T-cell (primary cell): ENCODE measurements around the gene SMAD3. TPM values are rescaled to one million over a fixed set of nuclear protein-coding genes. Genes with fewer than 3 reads are reported as not detected.
A peak's percentile ranks its signal among the peaks of the same experiment; 100 is the strongest.

Experiments used
- ATAC-seq, 4 experiments: fragments of 200-7000 bp in 3 of 4; fragments of 150-1000 bp in 1 of 4; cut with Tn5 transposase; replicated peaks in 1 of 4; 1 replicate in 3 of 4; 2 replicates in 1 of 4; pipeline ENCODE4 v1.10.0; 2021; ENCODE audit warnings: moderate library complexity in 3 of 4, mild to moderate bottlenecking in 2 of 4, moderate number of reproducible peaks in 1 of 4
- CTCF ChIA-PET, 2 donors: fragments of 300-600 bp; sonication (Branson Sonifier 250); formaldehyde crosslinking; loops; one replicate each; lab custom pipeline; 2022; ENCODE audit warnings: antibody characterized with exemption in 2 of 2; lab: Charles Lee
- POLR2A ChIA-PET, 2 donors: fragments of 300-600 bp; sonication (Branson Sonifier 250); formaldehyde crosslinking; loops; one replicate each; lab custom pipeline; 2022; ENCODE audit warnings: antibody characterized with exemption in 2 of 2; lab: Charles Lee
- DNase-seq, 35 experiments: peaks; one replicate each; pipeline versions ENCODE4 v3.0.0 to v3.0.0-alpha.2; 2013 to 2023
- H3K27ac ChIP-seq: one replicate; pipeline ENCODE4 v1.5.1; 2013; ENCODE audit warnings: low read length
- H3K27me3 ChIP-seq, 2 experiments: replicated peaks in 1 of 2; 1 replicate in 1 of 2; 2 replicates in 1 of 2; pipeline versions ENCODE4 v1.6.1 to v1.7.0; 2013; ENCODE audit warnings: low read length in 1 of 2, mixed read lengths in 1 of 2; ENCODE audit not compliant: control insufficient read depth in 2 of 2, insufficient read depth in 2 of 2; ENCODE audit errors: extremely low read depth in 1 of 2
- H3K36me3 ChIP-seq, 2 donors: 1 replicate in 1 of 2; 2 replicates in 1 of 2; pipeline versions ENCODE4 v1.6.1 to v1.7.0; 2013; ENCODE audit warnings: low read length in 1 of 2; ENCODE audit not compliant: control insufficient read depth in 2 of 2, insufficient read depth in 1 of 2; ENCODE audit errors: extremely low read depth in 1 of 2
- H3K4me1 ChIP-seq, 2 experiments: 1 replicate in 1 of 2; 2 replicates in 1 of 2; pipeline versions ENCODE4 v1.6.1 to v1.7.0; 2013; ENCODE audit warnings: low read length in 2 of 2, mixed read lengths in 1 of 2; ENCODE audit not compliant: insufficient read depth in 2 of 2, control insufficient read depth in 1 of 2; ENCODE audit errors: extremely low read depth in 1 of 2
- H3K4me3 ChIP-seq, 2 donors: 1 replicate in 1 of 2; 2 replicates in 1 of 2; pipeline versions ENCODE4 v1.5.1 to v1.7.0; 2013; ENCODE audit warnings: mild to moderate bottlenecking in 2 of 2, low read length in 1 of 2, moderate library complexity in 1 of 2; ENCODE audit not compliant: control insufficient read depth in 1 of 2; ENCODE audit errors: extremely low read depth in 1 of 2
- H3K9me3 ChIP-seq: 2 replicates; pipeline ENCODE4 v1.7.0; 2013
- H3K27ac Mint-ChIP-seq, 2 donors: one replicate each; pipeline ENCODE4 v1.8.0; 2020 to 2021; ENCODE audit warnings: mild to moderate bottlenecking in 2 of 2, mixed read lengths in 2 of 2
- H3K27me3 Mint-ChIP-seq, 2 donors: one replicate each; pipeline ENCODE4 v1.8.0; 2021 to 2022; ENCODE audit warnings: mixed read lengths in 2 of 2
- H3K36me3 Mint-ChIP-seq: one replicate; pipeline ENCODE4 v1.8.0; 2021; ENCODE audit warnings: mixed read lengths
- H3K4me1 Mint-ChIP-seq, 3 donors: one replicate each; pipeline ENCODE4 v1.8.0; 2020 to 2022; ENCODE audit warnings: mixed read lengths in 3 of 3, mild to moderate bottlenecking in 1 of 3
- H3K4me3 Mint-ChIP-seq, 3 donors: one replicate each; pipeline ENCODE4 v1.8.0; 2020 to 2022; ENCODE audit warnings: mild to moderate bottlenecking in 3 of 3, mixed read lengths in 3 of 3, moderate library complexity in 3 of 3
- H3K9me3 Mint-ChIP-seq, 3 donors: one replicate each; pipeline ENCODE4 v1.8.0; 2020 to 2022; ENCODE audit warnings: mixed read lengths in 3 of 3
- WGBS: methylation state at CpG from one replicate; pipeline ENCODE4 v1.1.5; 2013; ENCODE audit warnings: missing lambda C conversion rate; ENCODE audit not compliant: insufficient coverage; 5-methylcytosine and 5-hydroxymethylcytosine counted together
- total RNA-seq, 35 experiments: library from RNA in 6 of 35; stranded (reverse) in 6 of 35; fragments of 120-200 nt in 1 of 35; gene quantifications; one replicate each; pipeline versions ENCODE4 v1.2.1 to v1.2.4 and lab custom pipeline; 2013 to 2026

Gene SMAD3
- total RNA-seq, 5 donors from 2014 or later (not counting 1 experiment from before 2014, with no cell fraction given): 55.4 to 159 (median 110) TPM

DNA sequence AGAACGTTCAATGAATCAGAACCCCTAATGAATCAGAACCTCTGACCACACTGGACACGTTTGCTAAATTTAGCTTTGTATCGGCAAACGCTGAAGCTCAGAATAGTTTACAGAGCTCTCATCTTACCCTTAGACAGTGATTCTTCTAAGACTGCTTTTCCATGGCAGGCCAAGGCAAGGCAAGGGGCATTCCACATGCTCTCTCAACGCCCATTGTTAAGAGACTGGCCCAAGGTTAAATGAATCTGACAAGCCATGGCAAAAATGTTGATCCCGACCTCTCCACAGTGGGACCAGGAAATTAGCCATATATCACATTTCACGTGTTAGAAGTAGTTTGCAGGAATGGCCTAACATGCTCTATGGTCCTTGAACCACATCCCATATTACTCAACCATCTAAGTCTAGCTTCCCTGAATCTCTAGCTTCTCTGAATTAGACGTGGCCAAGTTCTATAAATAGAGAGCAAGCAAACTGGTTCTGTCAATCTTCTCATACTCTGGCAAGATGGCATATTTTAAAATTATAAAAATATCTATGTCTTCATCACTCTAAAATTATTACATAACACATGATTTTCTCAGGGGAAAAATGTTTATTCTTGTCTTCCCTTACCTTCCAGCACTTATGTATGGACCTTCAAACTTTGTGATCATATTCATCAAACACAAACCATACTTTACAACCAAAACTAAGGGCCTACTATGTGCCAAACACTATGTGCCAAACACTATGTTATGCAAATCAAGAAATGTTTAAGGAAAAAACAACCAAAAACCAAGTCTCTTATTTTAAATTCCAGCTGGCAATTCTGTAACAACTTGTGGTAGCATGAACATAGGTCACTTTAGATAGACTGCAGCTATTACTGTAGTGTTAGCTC, 134.7 kb downstream of the SMAD3 start:
- no peak overlapping the region for H3K4me3 Mint-ChIP-seq
- H3K4me1 ChIP-seq: peaks cover 0 to 6% of the 10 kb centered on the region in 2 experiments
- no peak for DNase-seq
- no peaks in the 10 kb centered on the region for H3K27me3 Mint-ChIP-seq
- peaks cover 13 to 23% (median 22%) of the 10 kb centered on the region in 3 donors for H3K4me1 Mint-ChIP-seq
- H3K4me3 ChIP-seq: no peak overlapping the region
- peaks cover 0 to 27% of the 10 kb centered on the region in 2 donors for H3K36me3 ChIP-seq
- 78% methylated on average over 6 of the region's 8 CpGs for WGBS
- ChIA-PET CTCF (interaction anchor here in 1 of 2 donors (0.6 kb wide), 1 partner anchor 36 kb away, joined by 3 read pairs; no protein-coding TSS in a partner anchor), POLR2A (no interaction called here)
- peaks cover 54% of the 10 kb centered on the region for H3K36me3 Mint-ChIP-seq
- no peak overlapping the region for H3K27ac ChIP-seq
- no peaks in the 10 kb centered on the region for H3K9me3 ChIP-seq
- H3K27ac Mint-ChIP-seq: peak overlapping the region; percentile 17 to 40
- no peaks in the 10 kb centered on the region for H3K9me3 Mint-ChIP-seq
- H3K27me3 ChIP-seq: no peaks in the 10 kb centered on the region
- no peak for ATAC-seq

DNA sequence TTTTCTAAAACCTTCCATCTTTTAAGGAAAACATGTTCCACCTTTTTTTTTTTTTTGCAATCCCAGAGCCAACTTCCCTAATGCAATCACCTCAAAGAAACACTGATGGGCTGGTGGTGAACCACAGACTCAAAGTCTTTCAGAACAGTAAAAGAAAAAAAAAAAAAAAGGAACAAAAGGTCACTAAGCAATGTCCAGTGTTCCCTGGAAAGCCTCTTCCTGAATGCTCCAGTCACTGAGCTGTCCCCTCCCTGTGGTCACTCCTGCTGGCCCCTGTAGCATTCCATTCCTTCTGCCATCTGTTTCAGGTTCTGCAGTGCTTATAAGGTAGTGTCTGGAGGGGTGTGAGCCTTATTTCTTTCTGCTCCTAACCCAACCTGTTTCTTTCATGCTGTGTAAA, 135.7 kb downstream of the SMAD3 start:
- DNase-seq: no peak
- H3K4me3 Mint-ChIP-seq: no peak overlapping the region
- ChIA-PET CTCF (no interaction called here), POLR2A (interaction anchor here in 1 of 2 donors (0.6 kb wide), 1 partner anchor 55 kb away, joined by 7 read pairs; no protein-coding TSS in a partner anchor)
- peaks cover 56% of the 10 kb centered on the region for H3K36me3 Mint-ChIP-seq
- no peak for ATAC-seq
- Histone ChIP-seq H3K9me3 (no peaks in the 10 kb centered on the region), H3K27me3 (no peaks in the 10 kb centered on the region), H3K27ac (no peak overlapping the region), H3K4me1 (peaks cover 0 to 6% of the 10 kb centered on the region in 2 experiments), H3K36me3 (peaks cover 0 to 34% of the 10 kb centered on the region in 2 donors), H3K4me3 (no peak overlapping the region)
- H3K9me3 Mint-ChIP-seq: no peaks in the 10 kb centered on the region
- peaks cover 13 to 23% (median 22%) of the 10 kb centered on the region in 3 donors for H3K4me1 Mint-ChIP-seq
- no peaks in the 10 kb centered on the region for H3K27me3 Mint-ChIP-seq
- H3K27ac Mint-ChIP-seq: no peak overlapping the region

DNA sequence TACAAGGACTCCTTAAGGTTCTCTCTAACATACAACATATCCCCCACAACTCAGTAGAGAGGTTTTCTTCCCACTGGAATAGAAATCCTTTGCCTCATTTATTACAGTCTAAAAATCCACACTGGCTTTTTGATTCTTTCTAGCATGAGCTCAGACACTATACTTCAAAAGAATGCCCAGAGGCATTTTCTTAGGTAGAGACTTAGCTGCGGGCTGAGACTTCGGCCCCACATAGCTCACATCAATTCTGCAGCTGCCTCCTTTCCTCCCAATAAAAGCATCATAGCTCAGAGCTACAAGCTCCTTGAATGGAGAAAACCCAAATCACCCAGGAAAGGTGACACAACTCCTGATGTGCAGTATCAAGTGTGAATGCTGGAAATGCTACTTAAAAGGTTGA, 136.7 kb downstream of the SMAD3 start:
- peak overlapping the region in 1 of 2 donors; percentile 23 for H3K27ac Mint-ChIP-seq
- ChIA-PET POLR2A (no interaction called here), CTCF (no interaction called here)
- peaks cover 0 to 6% of the 10 kb centered on the region in 2 experiments for H3K4me1 ChIP-seq
- H3K9me3 ChIP-seq: no peaks in the 10 kb centered on the region
- H3K4me3 Mint-ChIP-seq: no peak overlapping the region
- no peak overlapping the region for H3K4me3 ChIP-seq
- DNase-seq: no peak
- no peak for ATAC-seq
- no CpG with 5 or more reads among the region's 2 CpGs for WGBS
- H3K27ac ChIP-seq: no peak overlapping the region
- peaks cover 55% of the 10 kb centered on the region for H3K36me3 Mint-ChIP-seq
- no peaks in the 10 kb centered on the region for H3K9me3 Mint-ChIP-seq
- no peaks in the 10 kb centered on the region for H3K27me3 Mint-ChIP-seq
- H3K4me1 Mint-ChIP-seq: peaks cover 13 to 20% (median 15%) of the 10 kb centered on the region in 3 donors
- peaks cover 0 to 41% of the 10 kb centered on the region in 2 donors for H3K36me3 ChIP-seq
- H3K27me3 ChIP-seq: no peaks in the 10 kb centered on the region

DNA sequence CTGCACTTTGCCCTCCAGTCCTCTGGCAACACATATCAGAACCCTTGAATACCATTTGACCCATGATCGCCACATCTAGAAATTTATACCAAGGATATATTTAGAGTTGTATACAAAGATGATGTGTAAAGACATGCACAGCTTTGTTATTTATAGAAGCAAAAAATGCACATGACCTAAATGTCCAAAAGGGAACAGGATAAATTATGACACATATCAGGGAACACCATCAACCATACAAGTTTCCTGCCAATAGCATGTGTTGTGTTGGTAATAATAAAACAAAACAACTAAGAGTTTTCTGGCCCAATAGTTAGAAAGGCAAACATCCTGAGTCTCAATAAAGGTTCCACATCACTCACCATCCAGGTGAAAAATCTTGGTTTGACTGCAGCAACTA, 137.6 kb downstream of the SMAD3 start:
- Mint-ChIP-seq H3K36me3 (peaks cover 57% of the 10 kb centered on the region), H3K4me3 (no peak overlapping the region), H3K9me3 (no peaks in the 10 kb centered on the region), H3K27ac (no peak overlapping the region), H3K27me3 (no peaks in the 10 kb centered on the region), H3K4me1 (peaks cover 8 to 15% (median 11%) of the 10 kb centered on the region in 3 donors)
- no peaks in the 10 kb centered on the region for H3K27me3 ChIP-seq
- ChIA-PET CTCF (no interaction called here), POLR2A (no interaction called here)
- no peaks in the 10 kb centered on the region for H3K9me3 ChIP-seq
- no peak overlapping the region for H3K4me3 ChIP-seq
- WGBS: no CpG with 5 or more reads among the region's 1 CpG
- no peak overlapping the region for H3K27ac ChIP-seq
- DNase-seq (no peak), ATAC-seq (no peak)
- H3K36me3 ChIP-seq: peaks cover 0 to 46% of the 10 kb centered on the region in 2 donors
- peaks cover 0 to 6% of the 10 kb centered on the region in 2 experiments for H3K4me1 ChIP-seq

DNA sequence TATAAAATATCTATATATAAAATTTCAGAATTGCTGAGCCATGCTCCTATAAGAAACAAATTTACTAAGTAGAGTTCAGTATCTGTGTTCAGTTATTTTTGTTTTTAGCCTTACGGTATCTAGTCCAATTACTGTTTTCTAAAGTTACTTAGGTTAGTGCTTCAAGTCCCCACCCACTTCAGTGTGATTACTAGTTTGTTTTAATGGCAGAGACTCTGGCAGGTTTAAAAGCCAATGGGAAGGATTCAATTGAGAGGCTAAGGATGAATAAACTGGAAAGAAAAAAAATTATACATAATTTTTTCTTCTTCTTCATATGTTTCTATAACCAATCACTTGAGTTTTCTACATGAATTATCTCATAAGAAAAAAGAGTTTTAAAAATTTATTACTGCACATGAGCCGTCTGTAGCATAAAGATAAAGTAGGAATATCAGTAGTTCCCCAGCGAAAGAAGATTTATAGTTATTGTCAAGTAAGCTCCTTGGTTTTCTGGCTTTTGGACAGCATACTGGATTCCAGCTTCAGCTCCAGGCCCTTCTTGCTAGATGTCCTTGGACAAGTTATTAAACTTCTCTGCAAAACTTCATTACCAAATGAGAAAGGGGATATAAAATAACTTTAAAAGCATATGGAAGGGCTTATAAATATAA, 142.3 kb downstream of the SMAD3 start:
- Mint-ChIP-seq H3K4me1 (no peaks in the 10 kb centered on the region), H3K9me3 (no peaks in the 10 kb centered on the region), H3K27ac (no peak overlapping the region), H3K4me3 (no peak overlapping the region), H3K27me3 (no peaks in the 10 kb centered on the region), H3K36me3 (peaks cover 53% of the 10 kb centered on the region)
- DNase-seq (no peak), ATAC-seq (no peak)
- Histone ChIP-seq H3K36me3 (peaks cover 0 to 46% of the 10 kb centered on the region in 2 donors), H3K27ac (no peak overlapping the region), H3K9me3 (no peaks in the 10 kb centered on the region), H3K4me1 (no peaks in the 10 kb centered on the region), H3K27me3 (no peaks in the 10 kb centered on the region), H3K4me3 (no peak overlapping the region)
- CTCF ChIA-PET: interaction anchor here in 1 of 2 donors (0.6 kb wide), 1 partner anchor 239 kb away, joined by 8 read pairs; no protein-coding TSS in a partner anchor
- 100% methylated on average over 2 of the region's 3 CpGs for WGBS
- POLR2A ChIA-PET: interaction anchor here in 1 of 2 donors (0.7 kb wide), 1 partner anchor 1431 kb away, joined by 4 read pairs; no protein-coding TSS in a partner anchor

DNA sequence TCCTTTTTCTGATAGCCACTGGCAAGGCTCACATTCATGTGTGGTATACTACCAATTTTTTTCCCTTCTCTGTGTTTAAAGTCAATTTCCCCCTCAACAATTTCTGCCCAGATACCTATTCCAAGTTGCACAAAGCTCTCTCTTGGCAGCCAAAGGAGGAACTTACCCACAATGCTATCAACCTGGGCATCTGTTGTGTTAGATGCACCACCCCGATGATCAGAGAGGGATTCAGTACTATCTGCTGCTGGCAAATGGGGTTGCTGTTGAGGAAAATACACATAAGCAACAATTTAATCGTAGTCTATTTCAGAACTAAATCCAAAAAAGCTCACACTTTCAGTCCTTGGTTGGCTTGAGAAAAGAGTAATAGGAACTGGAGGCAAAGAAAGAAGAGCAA, 143.0 kb downstream of the SMAD3 start:
- H3K27me3 Mint-ChIP-seq: no peaks in the 10 kb centered on the region
- ATAC-seq: no peak
- ChIA-PET CTCF (interaction anchor here in 1 of 2 donors (0.6 kb wide), 1 partner anchor 240 kb away, joined by 8 read pairs; no protein-coding TSS in a partner anchor), POLR2A (interaction anchor here in 1 of 2 donors (0.7 kb wide), 1 partner anchor 1432 kb away, joined by 4 read pairs; no protein-coding TSS in a partner anchor)
- no peaks in the 10 kb centered on the region for H3K9me3 Mint-ChIP-seq
- Histone ChIP-seq H3K4me3 (no peak overlapping the region), H3K27ac (no peak overlapping the region), H3K4me1 (no peaks in the 10 kb centered on the region), H3K27me3 (no peaks in the 10 kb centered on the region), H3K9me3 (no peaks in the 10 kb centered on the region), H3K36me3 (peaks cover 0 to 41% of the 10 kb centered on the region in 2 donors)
- H3K4me3 Mint-ChIP-seq: no peak overlapping the region
- no peak overlapping the region for H3K27ac Mint-ChIP-seq
- WGBS: no CpG with 5 or more reads among the region's 2 CpGs
- no peaks in the 10 kb centered on the region for H3K4me1 Mint-ChIP-seq
- peaks cover 48% of the 10 kb centered on the region for H3K36me3 Mint-ChIP-seq
- DNase-seq: no peak
